Loucy (cell line): ENCODE results near the gene MOB1A.

ENCODE experiments used
- H2AFZ ChIP-seq: fragments of 200-600 bp; sonication (generic); 2 replicates; pipeline ENCODE4 v1.6.0; 2016; ENCODE audit warnings: antibody characterized with exemption, mild to moderate bottlenecking, low read length, moderate library complexity
- H3F3A ChIP-seq: fragments of 200-600 bp; 2 replicates; pipeline ENCODE4 v1.6.0; 2016; ENCODE audit warnings: antibody characterized with exemption, low read depth, mild to moderate bottlenecking
- H3K27me3 ChIP-seq: fragments of 200-600 bp; sonication (generic); 2 replicates; pipeline ENCODE4 v1.6.1; 2014; ENCODE audit warnings: low read length, mild to moderate bottlenecking; ENCODE audit not compliant: insufficient read depth, poor library complexity, severe bottlenecking
- H3K36me3 ChIP-seq: fragments of 200-600 bp; sonication (generic); 2 replicates; pipeline ENCODE4 v1.6.1; 2016; ENCODE audit warnings: low read length; ENCODE audit not compliant: insufficient read depth
- H3K4me1 ChIP-seq: fragments of 200-600 bp; sonication (generic); 2 replicates; pipeline ENCODE4 v1.5.1; 2014; ENCODE audit warnings: low read length, mild to moderate bottlenecking; ENCODE audit not compliant: insufficient read depth, poor library complexity, severe bottlenecking
- H3K4me2 ChIP-seq: fragments of 200-600 bp; sonication (generic); 2 replicates; pipeline ENCODE4 v1.6.0; 2014; ENCODE audit warnings: antibody characterized with exemption, low read length, low read depth, mild to moderate bottlenecking; ENCODE audit not compliant: poor library complexity, severe bottlenecking
- H3K4me3 ChIP-seq: fragments of 200-600 bp; sonication (generic); 2 replicates; pipeline ENCODE4 v1.5.1; 2014; ENCODE audit warnings: low read length, mild to moderate bottlenecking, mixed read lengths; ENCODE audit not compliant: poor library complexity, severe bottlenecking
- H3K79me2 ChIP-seq: fragments of 200-600 bp; sonication (generic); 2 replicates; pipeline ENCODE4 v1.6.1; 2014; ENCODE audit warnings: low read length; ENCODE audit not compliant: insufficient read depth
- H3K9ac ChIP-seq: fragments of 200-600 bp; sonication (generic); 2 replicates; pipeline ENCODE4 v1.6.0; 2014; ENCODE audit warnings: mild to moderate bottlenecking, low read depth, low read length, moderate library complexity; ENCODE audit not compliant: poor library complexity, severe bottlenecking
- H3K9me2 ChIP-seq: fragments of 200-600 bp; sonication (generic); replicated peaks from 2 replicates; pipeline ENCODE4 v1.6.1; 2016; ENCODE audit warnings: low read depth, low read length, mixed read lengths
- H3K9me3 ChIP-seq: fragments of 200-600 bp; sonication (generic); 2 replicates; pipeline ENCODE4 v1.6.1; 2014; ENCODE audit warnings: mild to moderate bottlenecking, antibody characterized with exemption, low read length, low read depth; ENCODE audit not compliant: insufficient read depth
- H4K20me1 ChIP-seq: fragments of 200-600 bp; sonication (generic); 2 replicates; pipeline ENCODE4 v1.6.0; 2014; ENCODE audit warnings: antibody characterized with exemption, low read length, mild to moderate bottlenecking; ENCODE audit not compliant: insufficient read depth, poor library complexity, severe bottlenecking
- CTCF ChIP-seq: fragments of 200-600 bp; sonication (generic); conservative IDR thresholded peaks from 2 replicates; pipeline ENCODE4 v1.5.1; 2014; ENCODE audit warnings: mild to moderate bottlenecking, antibody characterized with exemption, low read length
- EZH2phosphoT487 ChIP-seq: fragments of 200-600 bp; IDR thresholded peaks from 2 replicates; pipeline ENCODE4 v1.6.1; 2018; ENCODE audit warnings: antibody characterized with exemption, mild to moderate bottlenecking, moderate library complexity, borderline replicate concordance

Gene MOB1A

GRCh38 chr2:74221604-74222299 is 43.1 kb upstream of the MOB1A start:
- H3K4me2 ChIP-seq: no peak overlapping the region
- H3K9ac ChIP-seq: no peak overlapping the region
- no peaks in the 10 kb centered on the region for H3K9me2 ChIP-seq
- no peaks in the 10 kb centered on the region for H3K9me3 ChIP-seq
- no peaks in the 10 kb centered on the region for H3F3A ChIP-seq
- no peaks in the 10 kb centered on the region for H3K27me3 ChIP-seq
- H3K79me2 ChIP-seq: no peaks in the 10 kb centered on the region
- H3K36me3 ChIP-seq: peaks cover 15% of the 10 kb centered on the region; the same call in 1 of the 2 replicates
- H3K4me1 ChIP-seq: no peaks in the 10 kb centered on the region
- no peak overlapping the region for H3K4me3 ChIP-seq
- H4K20me1 ChIP-seq: no peaks in the 10 kb centered on the region
- H2AFZ ChIP-seq: no peak overlapping the region
- TF ChIP-seq CTCF: no peak
- TF ChIP-seq EZH2phosphoT487: no peak

GRCh38 chr2:74221091-74221490 is 42.4 kb upstream of the MOB1A start:
- TF ChIP-seq EZH2phosphoT487 (no peak), CTCF (no peak)
- Histone ChIP-seq H3K79me2 (no peaks in the 10 kb centered on the region), H3K9me3 (no peaks in the 10 kb centered on the region), H2AFZ (no peak overlapping the region), H4K20me1 (no peaks in the 10 kb centered on the region), H3K36me3 (peaks cover 19% of the 10 kb centered on the region; the same call in 1 of the 2 replicates), H3K27me3 (no peaks in the 10 kb centered on the region), H3K4me3 (no peak overlapping the region), H3K9me2 (no peaks in the 10 kb centered on the region), H3K4me1 (no peaks in the 10 kb centered on the region), H3F3A (no peaks in the 10 kb centered on the region), H3K4me2 (no peak overlapping the region), H3K9ac (no peak overlapping the region)

- no peaks in the 10 kb centered on the region for H3K4me1 ChIP-seq
- H3K9me2 ChIP-seq: no peaks in the 10 kb centered on the region
- TF ChIP-seq EZH2phosphoT487 (no peak), CTCF (no peak)
- H3K4me2 ChIP-seq: no peak overlapping the region
- H3K9ac ChIP-seq: no peak overlapping the region
- H3F3A ChIP-seq: no peaks in the 10 kb centered on the region
- H3K27me3 ChIP-seq: no peaks in the 10 kb centered on the region
- no peaks in the 10 kb centered on the region for H3K9me3 ChIP-seq
- no peak overlapping the region for H3K4me3 ChIP-seq
- H4K20me1 ChIP-seq: no peaks in the 10 kb centered on the region
- H2AFZ ChIP-seq: no peak overlapping the region
- peaks cover 24% of the 10 kb centered on the region; the same call in 1 of the 2 replicates for H3K36me3 ChIP-seq
- no peaks in the 10 kb centered on the region for H3K79me2 ChIP-seq
These were observed 41.3 kb upstream of the MOB1A start for GRCh38 chr2:74219846-74220486.
